Right atrium auricular region (tissue), 2 donors: ENCODE results near the gene PCDHGA10. TPM values are rescaled to one million over a fixed set of nuclear protein-coding genes. Genes with fewer than 3 reads are reported as not detected.
"Not testable (repeated sequence)": the region's sequence is repeated elsewhere in the genome, so short reads cannot be mapped to it uniquely, and the experiment has no call there.

Source experiments
- DNase-seq: peaks from one replicate; pipeline ENCODE4 v3.0.0-alpha.2; 2019; ENCODE audit warnings: low spot score
- H3K27ac ChIP-seq, 2 donors: fragments of 200-600 bp; sonication (generic); 1 replicate in 1 of 2; 2 replicates in 1 of 2; pipeline ENCODE4 v1.5.1; 2016 to 2019
- H3K27me3 ChIP-seq, 2 donors: fragments of 200-600 bp; sonication (generic); one replicate each; pipeline versions ENCODE4 v1.5.1 to v1.6.0; 2017 to 2019
- H3K36me3 ChIP-seq: fragments of 200-600 bp; sonication (generic); one replicate; pipeline ENCODE4 v1.5.1; 2016
- H3K4me1 ChIP-seq, 2 donors: fragments of 200-600 bp; sonication (generic); one replicate each; pipeline versions ENCODE4 v1.5.1 to v1.6.0; 2017 to 2019
- H3K4me3 ChIP-seq, 2 donors: fragments of 200-600 bp; sonication (generic); 1 replicate in 1 of 2; 2 replicates in 1 of 2; pipeline ENCODE4 v1.5.1; 2017 to 2019; ENCODE audit warnings: mild to moderate bottlenecking in 1 of 2, moderate library complexity in 1 of 2
- H3K9me3 ChIP-seq, 2 donors: fragments of 200-600 bp; sonication (generic); one replicate each; pipeline ENCODE4 v1.5.1; 2019
- CTCF ChIP-seq, 2 donors: fragments of 200-600 bp; sonication (generic); IDR thresholded peaks; one replicate each; pipeline ENCODE4 v1.5.1; 2019; ENCODE audit warnings: antibody characterized with exemption in 2 of 2
- total RNA-seq, 2 donors: library from RNA; depleted of rRNA; stranded (reverse); fragments of >200 nt; gene quantifications; one replicate each; pipeline ENCODE4 v1.1.0, GENCODE V29; 2016

Gene PCDHGA10
- total RNA-seq, 2 donors from 2014 or later, result 3.1 to 4.8 TPM

- no peak for DNase-seq
- Histone ChIP-seq H3K9me3 (peaks cover 0 to 91% of the 10 kb centered on the region in 2 donors), H3K4me1 (peaks cover 0 to 4% of the 10 kb centered on the region in 2 donors), H3K36me3 (peaks cover 4% of the 10 kb centered on the region), H3K4me3 (peak overlapping the region in 1 of 2 donors; percentile 43), H3K27me3 (no peaks in the 10 kb centered on the region), H3K27ac (no peak overlapping the region)
- no peak for TF ChIP-seq CTCF (IDR thresholded peaks at IDR 0.05)
These were observed 29.4 kb upstream of the PCDHGA10 start for GRCh38 chr5:141383345-141383744.

- H3K4me1 ChIP-seq, result peaks cover 0 to 4% of the 10 kb centered on the region in 2 donors
- DNase-seq, result no peak
- TF ChIP-seq CTCF (IDR thresholded peaks at IDR 0.05), result no peak
- no peaks in the 10 kb centered on the region for H3K27me3 ChIP-seq
- H3K27ac ChIP-seq, result no peak overlapping the region
- H3K4me3 ChIP-seq, result no peak overlapping the region
- H3K36me3 ChIP-seq, result peaks cover 4% of the 10 kb centered on the region
- H3K9me3 ChIP-seq, result peaks cover 6 to 91% of the 10 kb centered on the region in 2 donors
These were observed 28.1 kb upstream of the PCDHGA10 start for GRCh38 chr5:141384471-141385267.

- peaks cover 10 to 94% of the 10 kb centered on the region in 2 donors for H3K9me3 ChIP-seq
- not testable (repeated sequence) for H3K4me1 ChIP-seq, H3K27me3 ChIP-seq, H3K27ac ChIP-seq, DNase-seq, H3K36me3 ChIP-seq
- H3K4me3 ChIP-seq, result peak within 1 kb of the TSS; percentile 33 to 39
- peak; percentile 42 to 70 for TF ChIP-seq CTCF (IDR thresholded peaks at IDR 0.05)
These were observed 25.1 kb upstream of the PCDHGA10 start, which contains the start of gene PCDHGB4 for GRCh38 chr5:141387557-141388311. TSS of gene PCDHGB4 (plus strand) at chr5:141387698. CDS start at chr5:141387885, 187 bp downstream.

GRCh38 chr5:141388661-141389060, 24.1 kb upstream of the PCDHGA10 start:
- no peak overlapping the region for H3K27ac ChIP-seq
- no peak overlapping the region for H3K4me3 ChIP-seq
- peaks cover 10 to 94% of the 10 kb centered on the region in 2 donors for H3K9me3 ChIP-seq
- peaks cover 7% of the 10 kb centered on the region for H3K36me3 ChIP-seq
- H3K27me3 ChIP-seq, result no peaks in the 10 kb centered on the region
- no peak for TF ChIP-seq CTCF (IDR thresholded peaks at IDR 0.05)
- DNase-seq, result no peak
- H3K4me1 ChIP-seq, result no peaks in the 10 kb centered on the region

- Histone ChIP-seq H3K36me3 (peaks cover 7% of the 10 kb centered on the region), H3K27me3 (no peaks in the 10 kb centered on the region), H3K27ac (no peak overlapping the region), H3K4me3 (no peak overlapping the region), H3K4me1 (no peaks in the 10 kb centered on the region), H3K9me3 (peaks cover 10 to 94% of the 10 kb centered on the region in 2 donors)
- no peak for DNase-seq
- no peak for TF ChIP-seq CTCF (IDR thresholded peaks at IDR 0.05)
These were observed 23.4 kb upstream of the PCDHGA10 start for GRCh38 chr5:141389153-141390042.
